Testis (tissue), 3 donors: ENCODE measurements around the gene ASB8. TPM values are rescaled to one million over a fixed set of nuclear protein-coding genes. Genes with fewer than 3 reads are reported as not detected.

Experiments
- DNase-seq: peaks from one replicate; pipeline ENCODE4 v3.0.0-alpha.2; 2019
- H3K27ac ChIP-seq, 2 donors: fragments of 200-600 bp; sonication (generic); one replicate each; pipeline ENCODE4 v1.5.1; 2019
- H3K27me3 ChIP-seq: fragments of 200-600 bp; sonication (generic); one replicate; pipeline ENCODE4 v1.5.1; 2019
- H3K36me3 ChIP-seq: fragments of 200-600 bp; sonication (generic); one replicate; pipeline ENCODE4 v1.5.1; 2017; ENCODE audit warnings: low read depth; ENCODE audit errors: missing control alignments
- H3K4me1 ChIP-seq: fragments of 200-600 bp; sonication (generic); one replicate; pipeline ENCODE4 v1.5.1; 2019
- H3K4me3 ChIP-seq, 2 donors: fragments of 200-600 bp; sonication (generic); one replicate each; pipeline ENCODE4 v1.5.1; 2017 to 2019
- H3K9me3 ChIP-seq: fragments of 200-600 bp; sonication (generic); one replicate; pipeline ENCODE4 v1.5.1; 2017
- CTCF ChIP-seq, 3 experiments: fragments of 450-650 bp in 2 of 3; fragments of 200-600 bp in 1 of 3; sonication (generic) in 1 of 3; IDR thresholded peaks; one replicate each; pipeline ENCODE4 v1.5.1; 2016 to 2019; ENCODE audit warnings: antibody characterized with exemption in 3 of 3, mild to moderate bottlenecking in 2 of 3, moderate library complexity in 1 of 3
- POLR2A ChIP-seq: fragments of 450-650 bp; IDR thresholded peaks from one replicate; pipeline ENCODE4 v1.6.1; 2017; ENCODE audit warnings: antibody characterized with exemption, mild to moderate bottlenecking, moderate library complexity
- WGBS, 2 donors: methylation state at CpG; one replicate each; pipeline ENCODE4 v1.1.5; 2018; 5-methylcytosine and 5-hydroxymethylcytosine counted together
- intact Hi-C: fragments of 100-400 bp; cut with DNase I; formaldehyde crosslinking; loops from one replicate; pipeline ENCODE4 v1.15.1; 2023; ENCODE audit warnings: low total_unique reads
- polyA plus RNA-seq: library from polyadenylated mRNA; stranded (reverse); fragments of 350-450 nt; fragmentation: Illumina TruSeq; extraction: RNeasy Lipid Tissue Mini Kit (QIAGEN cat#74804); gene quantifications from one replicate; pipeline ENCODE4 v1.2.3, GENCODE V29; 2014; ENCODE audit warnings: low read depth, low replicate concordance; ENCODE audit not compliant: insufficient read depth
- total RNA-seq, 2 donors: library from RNA; depleted of rRNA; stranded (reverse); fragments of >200 nt; gene quantifications; one replicate each; pipeline ENCODE4 v1.2.3, GENCODE V29; 2016

The ASB8 gene
- total and polyA plus RNA-seq, 3 donors from 2014 or later = 34.7 to 55.4 (median 46.8) TPM

GRCh38 chr12:48189331-48190125 lies 32.2 kb upstream of the ASB8 start:
- no peaks in the 10 kb centered on the region for H3K27me3 ChIP-seq
- peak; percentile 46 to 83 (median 78) for TF ChIP-seq CTCF (IDR thresholded peaks at IDR 0.05)
- TF ChIP-seq POLR2A = no peak
- 50 to 56% methylated on average over 6 of the region's 6 CpGs for WGBS, 2 donors
- H3K4me1 ChIP-seq = no peaks in the 10 kb centered on the region
- no peaks in the 10 kb centered on the region for H3K36me3 ChIP-seq
- no peaks in the 10 kb centered on the region for H3K9me3 ChIP-seq
- H3K27ac ChIP-seq = no peak overlapping the region
- intact Hi-C loops = no loop called here
- no peak overlapping the region for H3K4me3 ChIP-seq
- DNase-seq = peak; percentile 80

GRCh38 chr12:48187916-48188695 lies 30.8 kb upstream of the ASB8 start:
- Histone ChIP-seq H3K36me3 (no peaks in the 10 kb centered on the region), H3K27me3 (no peaks in the 10 kb centered on the region), H3K27ac (no peak overlapping the region), H3K9me3 (no peaks in the 10 kb centered on the region), H3K4me1 (peaks cover 4% of the 10 kb centered on the region), H3K4me3 (no peak overlapping the region)
- intact Hi-C loops = no loop called here
- TF ChIP-seq CTCF (IDR thresholded peaks at IDR 0.05) = no peak
- TF ChIP-seq POLR2A = no peak
- 83 to 89% methylated on average over 10 of the region's 10 CpGs for WGBS, 2 donors
- no peak for DNase-seq

DNA sequence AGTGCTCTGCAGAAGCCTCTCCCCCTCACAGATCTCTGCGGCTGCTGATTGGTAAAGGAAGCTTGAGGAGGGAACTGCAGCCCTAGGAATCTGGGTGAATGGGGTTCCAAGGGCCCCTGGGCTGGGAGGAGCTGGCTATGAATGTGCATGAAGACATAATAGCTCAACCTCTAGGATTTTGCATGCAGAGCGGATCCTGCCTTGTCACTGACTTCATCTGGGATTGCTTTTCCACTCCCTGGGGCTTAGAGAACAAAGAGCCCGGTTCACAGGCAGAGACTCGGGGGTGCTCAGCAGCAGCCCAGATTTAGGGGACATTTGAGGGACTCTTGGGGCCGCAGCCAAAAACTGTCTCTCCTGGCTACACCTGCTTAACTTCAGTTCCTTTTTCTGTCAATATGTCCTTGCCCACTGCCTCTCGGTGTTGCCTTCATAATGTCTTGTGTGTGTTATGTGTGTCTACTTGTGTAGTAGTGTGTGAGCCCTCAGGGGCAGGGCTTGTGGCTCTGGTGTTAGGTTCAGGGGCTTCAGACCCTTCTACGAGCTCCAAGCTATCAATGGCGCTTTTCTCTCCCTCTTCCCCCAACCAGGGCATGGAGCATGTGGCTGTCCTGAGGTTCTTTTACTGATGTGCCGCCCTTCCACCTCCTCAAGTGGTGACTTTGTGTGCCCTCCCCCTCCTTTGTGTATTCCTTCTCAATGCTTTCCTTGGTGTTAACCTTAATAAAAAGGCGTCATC lies 28.0 kb upstream of the ASB8 start:
- no peaks in the 10 kb centered on the region for H3K27me3 ChIP-seq
- DNase-seq = no peak

DNA sequence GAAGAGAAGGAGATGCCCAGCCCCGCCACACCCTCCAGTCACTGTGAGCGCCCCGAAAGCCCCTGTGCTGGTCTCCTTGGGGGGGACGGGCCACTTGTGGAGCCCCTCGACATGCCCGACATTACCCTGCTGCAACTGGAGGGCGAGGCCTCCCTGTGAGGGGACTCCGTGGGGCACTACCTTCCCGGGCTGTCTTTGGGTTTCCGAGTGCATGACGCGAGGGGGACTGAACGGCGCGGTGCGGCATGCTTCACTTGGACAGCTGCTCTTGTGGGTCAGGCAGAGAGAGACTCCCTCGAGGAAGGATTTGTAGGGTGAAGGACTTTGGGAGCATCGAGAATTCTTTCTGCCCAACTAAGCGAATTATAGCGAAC lies 27.2 kb upstream of the ASB8 start:
- intact Hi-C loops = no loop called here

More for the DNA sequence above, 28.0 kb upstream of the ASB8 start:
- 52 to 63% methylated on average over 10 of the region's 10 CpGs for WGBS, 2 donors
- Histone ChIP-seq H3K36me3 (no peaks in the 10 kb centered on the region), H3K4me3 (peak overlapping the region; percentile 60 to 75), H3K9me3 (no peaks in the 10 kb centered on the region), H3K27ac (no peak overlapping the region), H3K4me1 (peaks cover 9% of the 10 kb centered on the region)
- TF ChIP-seq CTCF (IDR thresholded peaks at IDR 0.05) (no peak), POLR2A (no peak)
- intact Hi-C loops = no loop called here

More for the DNA sequence above, 27.2 kb upstream of the ASB8 start:
- DNase-seq = no peak
- H3K9me3 ChIP-seq = no peaks in the 10 kb centered on the region
- H3K36me3 ChIP-seq = no peaks in the 10 kb centered on the region
- no peak overlapping the region for H3K27ac ChIP-seq
- H3K4me1 ChIP-seq = peaks cover 9% of the 10 kb centered on the region
- TF ChIP-seq CTCF (IDR thresholded peaks at IDR 0.05) (no peak), POLR2A (no peak)
- 1 to 9% methylated on average over 14 to 19 of the region's 20 CpGs for WGBS, 2 donors
- H3K27me3 ChIP-seq = no peaks in the 10 kb centered on the region
- H3K4me3 ChIP-seq = peak overlapping the region; percentile 60 to 75
